ENCODE measurements around the gene ASMTL. TPM values are rescaled to one million over a fixed set of nuclear protein-coding genes. Genes with fewer than 3 reads are reported as not detected.
A peak's percentile ranks its signal among the peaks of the same experiment; 100 is the strongest.
"Not testable (repeated sequence)": the region's sequence is repeated elsewhere in the genome, so short reads cannot be mapped to it uniquely, and the experiment has no call there.

ASMTL gene
- polyA plus RNA-seq, 6 donors from 2014 or later: 49.2 to 66.0 (median 57.7) TPM

- DNase-seq (no peak), ATAC-seq (ENCODE audit: low read depth in 2 of 2) (no peak)
- Mint-ChIP-seq H3K27me3 (no peaks in the 10 kb centered on the region), H3K9me3 (peaks cover 8 to 17% (median 11%) of the 10 kb centered on the region in 7 donors), H3K36me3 (peaks cover 54 to 62% of the 10 kb centered on the region in 2 donors), H3K27ac (peak overlapping the region in 5 of 6 donors; percentile 27 to 82 (median 69)), H3K4me3 (peak overlapping the region in 4 of 8 donors; percentile 6 to 68 (median 17)), H3K4me1 (peaks cover 62 to 89% (median 85%) of the 10 kb centered on the region in 3 donors)
These were observed 25.2 kb upstream of the ASMTL start for GRCh38 chrX:1477801-1478458.

DNA sequence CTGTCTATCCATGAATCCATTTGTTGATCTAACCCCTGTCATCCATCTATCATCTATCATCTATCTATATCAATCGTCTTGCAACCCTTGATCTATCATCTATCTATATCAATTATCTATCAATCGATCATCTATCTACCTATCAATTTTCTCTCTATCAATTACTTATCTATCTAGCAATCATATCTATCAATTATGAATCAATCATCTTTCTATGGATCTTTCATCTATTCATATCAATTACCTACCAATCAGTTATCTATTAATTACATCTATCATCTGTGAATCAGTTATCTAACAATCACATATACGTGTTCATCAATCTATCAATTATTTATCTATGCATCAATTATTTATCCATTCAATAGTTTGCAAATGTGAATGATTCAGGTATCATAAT is 24.5 kb upstream of the ASMTL start:
- peak overlapping the region in 3 of 6 donors; percentile 0 to 82 (median 27) for H3K27ac Mint-ChIP-seq
- no peaks in the 10 kb centered on the region for H3K27me3 Mint-ChIP-seq
- ATAC-seq (ENCODE audit: low read depth in 2 of 2) (no peak), DNase-seq (no peak)
- H3K4me1 Mint-ChIP-seq: peaks cover 68 to 90% (median 88%) of the 10 kb centered on the region in 3 donors
- H3K36me3 Mint-ChIP-seq: peaks cover 55 to 69% of the 10 kb centered on the region in 2 donors
- peak overlapping the region in 2 of 8 donors; percentile 6 to 68 for H3K4me3 Mint-ChIP-seq
- H3K9me3 Mint-ChIP-seq: peaks cover 8 to 22% (median 11%) of the 10 kb centered on the region in 7 donors

- Mint-ChIP-seq H3K36me3 (peaks cover 61 to 74% of the 10 kb centered on the region in 2 donors), H3K4me3 (no peak overlapping the region), H3K27me3 (no peaks in the 10 kb centered on the region), H3K4me1 (peaks cover 68 to 90% (median 88%) of the 10 kb centered on the region in 3 donors), H3K9me3 (peaks cover 8 to 26% (median 11%) of the 10 kb centered on the region in 7 donors), H3K27ac (peak overlapping the region in 5 of 6 donors; percentile 0 to 47 (median 27))
- ATAC-seq (ENCODE audit: low read depth in 2 of 2) (no peak), DNase-seq (no peak)
These were observed 24.0 kb upstream of the ASMTL start for GRCh38 chrX:1476682-1477081.

DNA sequence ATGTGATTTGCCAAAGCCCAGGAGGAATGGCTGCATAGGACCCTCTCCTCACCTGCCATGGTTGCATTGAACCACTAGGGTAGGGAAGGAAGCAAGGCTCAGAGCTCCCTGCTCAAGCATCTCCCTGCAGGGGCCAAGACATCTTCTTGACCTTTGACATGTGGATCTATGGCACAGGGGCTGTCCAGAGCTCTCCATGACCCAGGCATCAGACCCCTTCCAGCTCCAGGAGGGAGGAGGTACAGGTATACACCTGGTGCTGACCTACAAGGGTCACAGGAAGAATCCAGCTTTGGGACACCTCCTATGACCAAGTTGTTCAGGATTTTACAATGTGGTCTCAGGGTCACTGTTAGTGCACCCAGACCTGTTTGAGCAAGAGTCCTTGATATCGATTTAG is 23.2 kb upstream of the ASMTL start:
- DNase-seq (no peak), ATAC-seq (ENCODE audit: low read depth in 2 of 2) (no peak)
- peaks cover 70 to 87% (median 87%) of the 10 kb centered on the region in 3 donors for H3K4me1 Mint-ChIP-seq
- peak overlapping the region in 1 of 8 donors; percentile 20 for H3K4me3 Mint-ChIP-seq
- H3K27ac Mint-ChIP-seq: peak overlapping the region in 2 of 6 donors; percentile 26 to 57
- peaks cover 8 to 26% (median 11%) of the 10 kb centered on the region in 7 donors for H3K9me3 Mint-ChIP-seq
- peaks cover 64 to 77% of the 10 kb centered on the region in 2 donors for H3K36me3 Mint-ChIP-seq
- no peaks in the 10 kb centered on the region for H3K27me3 Mint-ChIP-seq

GRCh38 chrX:1475481-1475880 is 22.8 kb upstream of the ASMTL start:
- Mint-ChIP-seq H3K27ac (peak overlapping the region in 4 of 6 donors; percentile 5 to 80 (median 14)), H3K4me1 (peaks cover 71 to 87% (median 87%) of the 10 kb centered on the region in 3 donors), H3K36me3 (peaks cover 63 to 76% of the 10 kb centered on the region in 2 donors), H3K4me3 (no peak overlapping the region), H3K27me3 (no peaks in the 10 kb centered on the region), H3K9me3 (peaks cover 8 to 26% (median 11%) of the 10 kb centered on the region in 7 donors)
- ATAC-seq (ENCODE audit: low read depth in 2 of 2) (no peak), DNase-seq (no peak)

DNA sequence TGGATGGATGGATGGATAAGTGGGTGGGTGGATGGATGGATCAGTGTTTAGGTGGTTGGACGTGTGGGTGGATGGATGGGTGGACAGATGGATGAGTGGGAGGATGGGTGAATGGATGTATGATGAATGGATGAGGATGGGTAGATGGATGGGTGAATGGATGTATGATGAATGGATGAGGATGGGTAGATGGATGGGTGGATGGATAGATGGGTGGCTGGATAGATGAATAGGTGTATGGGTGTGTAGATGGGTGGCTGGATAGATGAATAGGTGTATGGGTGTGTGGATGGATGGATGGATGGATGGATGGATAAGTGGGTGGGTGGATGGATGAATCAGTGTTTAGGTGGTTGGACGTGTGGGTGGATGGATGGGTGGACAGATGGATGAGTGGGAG is 21.9 kb upstream of the ASMTL start:
- H3K4me1 Mint-ChIP-seq: peaks cover 68 to 88% (median 87%) of the 10 kb centered on the region in 3 donors
- not testable (repeated sequence) for H3K27me3 Mint-ChIP-seq; ATAC-seq (ENCODE audit: low read depth in 2 of 2); DNase-seq; H3K4me3 Mint-ChIP-seq
- H3K9me3 Mint-ChIP-seq: peaks cover 6 to 26% (median 8%) of the 10 kb centered on the region in 7 donors
- peak overlapping the region in 3 of 6 donors; percentile 39 to 82 (median 62) for H3K27ac Mint-ChIP-seq
- peaks cover 54 to 67% of the 10 kb centered on the region in 2 donors for H3K36me3 Mint-ChIP-seq

- peaks cover 0 to 26% (median under 1%) of the 10 kb centered on the region in 7 donors for H3K9me3 Mint-ChIP-seq
- ATAC-seq (ENCODE audit: low read depth in 2 of 2): no peak
- H3K4me1 Mint-ChIP-seq: peaks cover 66 to 85% (median 84%) of the 10 kb centered on the region in 3 donors
- peak overlapping the region in 4 of 6 donors; percentile 9 to 75 (median 70) for H3K27ac Mint-ChIP-seq
- DNase-seq: no peak
- peak overlapping the region in 2 of 8 donors; percentile 29 to 57 for H3K4me3 Mint-ChIP-seq
- peaks cover 41 to 53% of the 10 kb centered on the region in 2 donors for H3K36me3 Mint-ChIP-seq
- H3K27me3 Mint-ChIP-seq: no peaks in the 10 kb centered on the region
These were observed 20.3 kb upstream of the ASMTL start for GRCh38 chrX:1472975-1473374.

- H3K4me1 Mint-ChIP-seq: peaks cover 60 to 83% (median 78%) of the 10 kb centered on the region in 3 donors
- DNase-seq (peak; percentile 81), ATAC-seq (ENCODE audit: low read depth in 2 of 2) (peak; percentile 67 to 74)
- peak overlapping the region; percentile 64 to 91 (median 78) for H3K4me3 Mint-ChIP-seq
- no peaks in the 10 kb centered on the region for H3K27me3 Mint-ChIP-seq
- H3K9me3 Mint-ChIP-seq: peaks cover 0 to 13% (median 0%) of the 10 kb centered on the region in 7 donors
- H3K27ac Mint-ChIP-seq: peak overlapping the region; percentile 93 to 99 (median 98)
- H3K36me3 Mint-ChIP-seq: peaks cover 23 to 36% of the 10 kb centered on the region in 2 donors
These were observed 15.6 kb upstream of the ASMTL start for GRCh38 chrX:1468250-1468772.

DNA sequence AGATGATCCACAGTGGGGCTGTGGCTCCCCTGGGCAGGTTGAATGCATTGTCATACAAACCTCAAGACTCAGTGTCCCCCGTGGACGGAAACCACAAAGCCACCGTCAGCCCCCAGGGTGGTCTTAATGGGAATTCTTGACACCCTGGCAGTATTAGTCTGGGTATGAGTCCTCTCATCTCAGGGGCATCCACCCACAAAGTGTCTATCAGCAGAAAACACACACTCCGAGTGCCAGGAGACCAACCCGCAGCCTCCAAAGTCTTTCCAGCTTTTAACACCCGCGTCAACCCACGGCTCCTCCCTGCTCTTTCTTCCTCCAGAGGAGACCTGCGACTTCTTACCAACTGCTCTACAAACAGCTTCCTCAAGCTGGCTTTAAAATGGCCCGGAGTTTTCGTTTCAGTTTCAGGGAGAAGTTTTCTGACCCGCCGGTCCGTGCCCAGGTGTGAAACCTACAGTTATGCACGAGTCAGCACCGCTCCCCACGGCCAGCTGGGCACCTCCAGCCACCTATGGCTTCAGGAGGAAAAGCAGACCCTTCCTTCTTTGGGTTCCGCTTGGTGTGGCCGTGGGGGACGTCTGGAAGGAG is 14.4 kb upstream of the ASMTL start:
- H3K36me3 Mint-ChIP-seq: peaks cover 21 to 23% of the 10 kb centered on the region in 2 donors
- DNase-seq (peak; percentile 82), ATAC-seq (ENCODE audit: low read depth in 2 of 2) (peak; percentile 69 to 70)
- H3K9me3 Mint-ChIP-seq: peaks cover 0 to 3% (median 0%) of the 10 kb centered on the region in 7 donors
- H3K4me3 Mint-ChIP-seq: peak overlapping the region; percentile 57 to 91 (median 82)
- no peaks in the 10 kb centered on the region for H3K27me3 Mint-ChIP-seq
- peak overlapping the region; percentile 95 to 99 (median 98) for H3K27ac Mint-ChIP-seq
- peaks cover 58 to 84% (median 83%) of the 10 kb centered on the region in 3 donors for H3K4me1 Mint-ChIP-seq

GRCh38 chrX:1466232-1466661 is 13.5 kb upstream of the ASMTL start:
- H3K4me3 Mint-ChIP-seq: peak overlapping the region in 6 of 8 donors; percentile 55 to 91 (median 82)
- no peaks in the 10 kb centered on the region for H3K27me3 Mint-ChIP-seq
- H3K27ac Mint-ChIP-seq: peak overlapping the region in 5 of 6 donors; percentile 67 to 98 (median 95)
- peaks cover 56 to 82% (median 81%) of the 10 kb centered on the region in 3 donors for H3K4me1 Mint-ChIP-seq
- peaks cover 14 to 17% of the 10 kb centered on the region in 2 donors for H3K36me3 Mint-ChIP-seq
- H3K9me3 Mint-ChIP-seq: no peaks in the 10 kb centered on the region
- ATAC-seq (ENCODE audit: low read depth in 2 of 2): no peak
- no peak for DNase-seq

DNA sequence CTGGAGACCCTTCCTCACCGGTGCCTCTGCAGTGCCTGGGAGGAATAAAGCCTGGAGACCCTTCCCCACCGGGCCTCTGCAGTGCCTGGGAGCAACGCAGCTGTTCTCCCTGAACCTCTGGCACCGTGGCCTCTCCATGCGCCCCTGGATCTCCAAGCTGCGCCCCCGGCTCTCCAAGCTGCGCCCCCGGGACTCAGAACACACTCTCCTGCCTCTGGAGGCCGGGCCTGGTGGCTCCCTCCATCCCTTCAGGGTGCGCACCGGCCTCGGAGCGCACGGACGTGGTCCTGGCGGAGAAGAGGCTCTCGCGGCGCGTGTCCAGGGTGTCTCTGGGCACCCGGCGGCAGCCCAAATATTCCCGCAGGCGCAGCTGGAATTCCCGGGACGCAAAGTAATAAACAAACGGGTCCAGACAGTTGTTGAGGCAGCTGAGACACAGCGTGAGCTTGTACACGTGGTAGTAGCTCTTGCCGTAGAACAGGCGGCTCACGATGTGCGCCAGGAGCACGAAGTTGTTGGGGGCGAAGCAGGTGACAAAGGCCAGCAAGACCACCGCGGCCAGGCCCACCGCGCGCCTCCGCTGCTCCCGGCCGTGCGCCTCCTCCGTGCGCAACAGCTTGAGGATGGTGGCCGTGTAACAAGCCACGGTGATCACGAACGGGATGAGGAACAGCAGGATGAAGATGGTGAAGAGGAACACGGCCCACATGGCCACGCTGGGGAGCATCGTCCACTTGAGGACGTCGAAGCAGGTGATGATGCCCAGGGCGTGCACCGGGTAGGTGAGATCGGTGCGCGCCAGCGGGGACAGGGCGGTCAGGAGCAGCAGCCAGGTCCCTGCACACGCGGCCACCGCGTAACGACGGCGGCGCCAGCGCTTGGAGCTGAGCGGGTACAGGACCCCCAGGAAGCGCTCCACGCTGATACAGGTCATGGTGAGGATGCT is 12.8 kb upstream of the ASMTL start:
- Mint-ChIP-seq H3K4me3 (peak overlapping the region in 4 of 8 donors; percentile 55 to 81 (median 68)), H3K4me1 (peaks cover 56 to 77% (median 76%) of the 10 kb centered on the region in 3 donors), H3K27me3 (no peaks in the 10 kb centered on the region), H3K9me3 (no peaks in the 10 kb centered on the region), H3K27ac (peak overlapping the region in 2 of 6 donors; percentile 69 to 95), H3K36me3 (peaks cover 14 to 17% of the 10 kb centered on the region in 2 donors)
- no peak for ATAC-seq (ENCODE audit: low read depth in 2 of 2)
- no peak for DNase-seq

DNA sequence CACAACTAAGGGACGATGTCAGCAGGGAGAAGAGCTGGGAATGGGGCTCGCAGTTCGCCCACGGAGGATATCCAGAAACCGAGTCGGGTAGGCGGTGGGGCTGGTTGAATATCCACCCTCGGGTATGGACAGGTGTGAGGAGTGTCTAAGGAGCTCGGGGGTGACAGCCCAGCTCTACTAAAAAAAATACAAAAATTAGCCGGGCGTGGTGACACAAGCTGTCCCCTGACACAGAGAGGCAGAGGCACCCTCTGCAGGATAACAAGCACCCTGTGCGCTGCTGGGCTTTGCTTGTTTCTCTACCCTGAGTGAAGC is 12.2 kb upstream of the ASMTL start:
- peaks cover 52 to 71% (median 70%) of the 10 kb centered on the region in 3 donors for H3K4me1 Mint-ChIP-seq
- H3K27ac Mint-ChIP-seq: peak overlapping the region in 5 of 6 donors; percentile 16 to 90 (median 71)
- ATAC-seq (ENCODE audit: low read depth in 2 of 2): no peak
- no peak for DNase-seq
- no peaks in the 10 kb centered on the region for H3K27me3 Mint-ChIP-seq
- H3K4me3 Mint-ChIP-seq: peak overlapping the region in 5 of 8 donors; percentile 32 to 60 (median 55)
- H3K9me3 Mint-ChIP-seq: no peaks in the 10 kb centered on the region
- peaks cover 14 to 17% of the 10 kb centered on the region in 2 donors for H3K36me3 Mint-ChIP-seq

All from naive B cell (primary cell).